Trophoblast cell (in vitro differentiated cells and primary cell): ENCODE results near the gene KRTAP9-3.
"Not testable (repeated sequence)": the region's sequence is repeated elsewhere in the genome, so short reads cannot be mapped to it uniquely, and the experiment has no call there.

Source experiments
- DNase-seq, 2 donors: peaks; one replicate each; pipeline ENCODE4 v3.0.0-alpha.2; 2016
- H2AFZ ChIP-seq: 2 replicates; pipeline ENCODE4 v1.6.1; 2013; ENCODE audit warnings: low read length, moderate library complexity, mild to moderate bottlenecking; ENCODE audit not compliant: insufficient read depth, poor library complexity
- H2AK5ac ChIP-seq: 2 replicates; pipeline ENCODE4 v1.6.1; 2013; ENCODE audit warnings: mild to moderate bottlenecking, low read length
- H2BK120ac ChIP-seq: 2 replicates; pipeline ENCODE4 v1.6.1; 2013; ENCODE audit warnings: low read length, mild to moderate bottlenecking, moderate library complexity; ENCODE audit not compliant: insufficient read depth, poor library complexity
- H2BK12ac ChIP-seq: 2 replicates; pipeline ENCODE4 v1.6.1; 2013; ENCODE audit warnings: mild to moderate bottlenecking, low read length, moderate library complexity
- H2BK5ac ChIP-seq: 2 replicates; pipeline ENCODE4 v1.6.1; 2013; ENCODE audit warnings: low read length, low read depth, moderate library complexity, mild to moderate bottlenecking; ENCODE audit not compliant: poor library complexity
- H3K14ac ChIP-seq: 2 replicates; pipeline ENCODE4 v1.6.1; 2013; ENCODE audit warnings: mild to moderate bottlenecking, low read length
- H3K18ac ChIP-seq: 2 replicates; pipeline ENCODE4 v1.6.1; 2013; ENCODE audit warnings: mild to moderate bottlenecking, low read length
- H3K23ac ChIP-seq: 2 replicates; pipeline ENCODE4 v1.6.1; 2013; ENCODE audit warnings: low read length
- H3K27ac ChIP-seq: 2 replicates; pipeline ENCODE4 v1.5.1; 2013; ENCODE audit warnings: low read depth, mild to moderate bottlenecking, inconsistent platforms, low read length, moderate library complexity
- H3K27me3 ChIP-seq: 2 replicates; pipeline ENCODE4 v1.6.1; 2013; ENCODE audit warnings: inconsistent platforms, mild to moderate bottlenecking, low read length, moderate library complexity; ENCODE audit not compliant: insufficient read depth
- H3K36me3 ChIP-seq, 2 experiments: 1 replicate in 1 of 2; 2 replicates in 1 of 2; pipeline ENCODE4 v1.6.1; 2013; ENCODE audit warnings: low read length in 2 of 2, mild to moderate bottlenecking in 2 of 2, moderate library complexity in 1 of 2; ENCODE audit not compliant: insufficient read depth in 2 of 2, control insufficient read depth in 1 of 2
- H3K4ac ChIP-seq: 2 replicates; pipeline ENCODE4 v1.6.1; 2013; ENCODE audit warnings: low read depth, mild to moderate bottlenecking, low read length, moderate library complexity
- H3K4me1 ChIP-seq, 2 experiments: 1 replicate in 1 of 2; 2 replicates in 1 of 2; pipeline ENCODE4 v1.6.1; 2013; ENCODE audit warnings: low read length in 2 of 2, mild to moderate bottlenecking in 2 of 2, moderate library complexity in 1 of 2; ENCODE audit not compliant: insufficient read depth in 2 of 2, control insufficient read depth in 1 of 2
- H3K4me2 ChIP-seq: 2 replicates; pipeline ENCODE4 v1.6.1; 2013; ENCODE audit warnings: inconsistent platforms, mild to moderate bottlenecking, low read length, moderate library complexity
- H3K4me3 ChIP-seq: 2 replicates; pipeline ENCODE4 v1.5.1; 2013; ENCODE audit warnings: mild to moderate bottlenecking, low read depth, low read length, inconsistent platforms
- H3K79me1 ChIP-seq: one replicate; pipeline ENCODE4 v1.6.1; 2013; ENCODE audit warnings: low read length
- H3K79me2 ChIP-seq: 2 replicates; pipeline ENCODE4 v1.6.1; 2013; ENCODE audit warnings: low read length, mild to moderate bottlenecking; ENCODE audit not compliant: control insufficient read depth, insufficient read depth, poor library complexity
- H3K9ac ChIP-seq: 2 replicates; pipeline ENCODE4 v1.6.1; 2013; ENCODE audit warnings: mild to moderate bottlenecking, low read length
- H3K9me3 ChIP-seq: 2 replicates; pipeline ENCODE4 v1.6.1; 2013; ENCODE audit warnings: low read depth, mild to moderate bottlenecking, control low read depth, inconsistent platforms, low read length; ENCODE audit not compliant: insufficient read depth
- H4K12ac ChIP-seq: 2 replicates; pipeline ENCODE4 v1.6.1; 2013; ENCODE audit warnings: low read depth, mild to moderate bottlenecking, low read length, moderate library complexity
- H4K8ac ChIP-seq: 2 replicates; pipeline ENCODE4 v1.6.1; 2013; ENCODE audit warnings: low read depth, mild to moderate bottlenecking, low read length, moderate library complexity
- H4K91ac ChIP-seq: one replicate; pipeline ENCODE4 v1.6.1; 2013; ENCODE audit warnings: low read depth, mild to moderate bottlenecking, low read length, moderate library complexity
- WGBS: extraction: QIAGEN DNeasy Blood & Tissue Kit; methylation state at CpG from one replicate; pipeline ENCODE4 v1.1.7; 2013; ENCODE audit warnings: missing lambda C conversion rate; ENCODE audit not compliant: insufficient read length, insufficient coverage; ENCODE audit errors: extremely low coverage; 5-methylcytosine and 5-hydroxymethylcytosine counted together

KRTAP9-3 gene

GRCh38 chr17:41251261-41251660 is 19.0 kb downstream of the KRTAP9-3 start:
- Histone ChIP-seq H4K12ac (no peak overlapping the region), H2AFZ (no peak overlapping the region)

DNA sequence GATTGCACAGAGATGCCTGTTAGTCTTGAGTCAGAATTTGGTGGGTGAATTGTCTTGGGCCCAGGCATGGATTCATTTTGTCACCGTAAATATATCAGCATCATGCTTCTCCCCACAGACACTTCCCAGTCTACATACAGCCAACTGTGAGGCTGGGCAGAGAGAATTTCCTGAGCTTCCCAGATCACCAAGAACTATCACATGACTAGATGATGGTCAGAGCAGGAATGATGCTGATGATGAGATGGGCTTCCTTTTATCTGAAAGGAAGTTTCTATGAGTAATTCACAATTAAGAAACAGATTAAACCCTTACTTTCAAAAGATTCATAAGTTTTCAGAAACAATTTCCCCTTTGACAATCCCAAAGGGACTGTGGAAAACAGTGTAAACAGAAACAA is 22.6 kb downstream of the KRTAP9-3 start:
- Histone ChIP-seq H3K4me2 (no peak overlapping the region), H3K79me2 (no peaks in the 10 kb centered on the region), H3K23ac (no peak overlapping the region), H3K4me1 (no peaks in the 10 kb centered on the region), H3K9me3 (no peaks in the 10 kb centered on the region), H3K27ac (no peak overlapping the region), H2BK5ac (no peak overlapping the region), H2AK5ac (no peak overlapping the region), H2BK12ac (no peak overlapping the region), H3K36me3 (no peaks in the 10 kb centered on the region), H4K8ac (no peak overlapping the region), H4K12ac (no peak overlapping the region), H2BK120ac (no peak overlapping the region), H4K91ac (no peak overlapping the region), H3K9ac (no peak overlapping the region), H3K79me1 (no peaks in the 10 kb centered on the region), H2AFZ (no peak overlapping the region), H3K4me3 (no peak overlapping the region), H3K18ac (no peak overlapping the region), H3K27me3 (no peaks in the 10 kb centered on the region), H3K4ac (no peak overlapping the region), H3K14ac (no peak overlapping the region)
- no peak for DNase-seq
- no CpG with 5 or more reads among the region's 1 CpG for WGBS

More at GRCh38 chr17:41251261-41251660, 19.0 kb downstream of the KRTAP9-3 start:
- Histone ChIP-seq H3K4ac (no peak overlapping the region), H2AK5ac (no peak overlapping the region), H3K27ac (no peak overlapping the region), H4K91ac (no peak overlapping the region), H3K23ac (no peak overlapping the region), H3K79me1 (no peaks in the 10 kb centered on the region), H3K14ac (no peak overlapping the region), H3K4me3 (no peak overlapping the region), H2BK5ac (no peak overlapping the region), H4K8ac (no peak overlapping the region), H3K27me3 (no peaks in the 10 kb centered on the region), H2BK120ac (no peak overlapping the region), H3K4me1 (no peaks in the 10 kb centered on the region), H3K36me3 (no peaks in the 10 kb centered on the region), H3K9me3 (no peaks in the 10 kb centered on the region), H3K79me2 (no peaks in the 10 kb centered on the region), H2BK12ac (no peak overlapping the region), H3K9ac (no peak overlapping the region), H3K18ac (no peak overlapping the region), H3K4me2 (no peak overlapping the region)
- DNase-seq = no peak
- WGBS = no CpG with 5 or more reads among the region's 1 CpG

GRCh38 chr17:41255381-41256290 is 23.4 kb downstream of the KRTAP9-3 start, which contains the start of gene KRTAP9-9:
TSS of gene KRTAP9-9 (plus strand) at chr17:41255384.
- H3K4me3 ChIP-seq, H3K79me2 ChIP-seq, H3K9me3 ChIP-seq, H2BK12ac ChIP-seq, H3K18ac ChIP-seq, H3K79me1 ChIP-seq, H3K14ac ChIP-seq, H3K4me1 ChIP-seq, H4K8ac ChIP-seq, H3K4ac ChIP-seq, H2BK5ac ChIP-seq, DNase-seq, H3K9ac ChIP-seq, H2AK5ac ChIP-seq, H3K36me3 ChIP-seq, H3K23ac ChIP-seq, H3K27ac ChIP-seq, H4K91ac ChIP-seq, H3K4me2 ChIP-seq, H4K12ac ChIP-seq, H3K27me3 ChIP-seq, H2BK120ac ChIP-seq, H2AFZ ChIP-seq: not testable (repeated sequence)
- no CpG with 5 or more reads among the region's 5 CpGs for WGBS

GRCh38 chr17:41256291-41256685 is 24.0 kb downstream of the KRTAP9-3 start:
- no CpG with 5 or more reads among the region's 1 CpG for WGBS

More at GRCh38 chr17:41256291-41256685, 24.0 kb downstream of the KRTAP9-3 start:
- H3K23ac ChIP-seq = no peak overlapping the region
- no peaks in the 10 kb centered on the region for H3K79me1 ChIP-seq
- H3K4me1 ChIP-seq = no peaks in the 10 kb centered on the region
- no peak overlapping the region for H3K4me2 ChIP-seq
- no peak overlapping the region for H2AK5ac ChIP-seq
- no peak overlapping the region for H4K91ac ChIP-seq
- H2BK120ac ChIP-seq = no peak overlapping the region
- no peak overlapping the region for H3K4ac ChIP-seq
- no peaks in the 10 kb centered on the region for H3K36me3 ChIP-seq
- no peak overlapping the region for H3K27ac ChIP-seq
- no peak overlapping the region for H2AFZ ChIP-seq
- H4K8ac ChIP-seq = no peak overlapping the region
- DNase-seq = no peak
- H3K79me2 ChIP-seq = no peaks in the 10 kb centered on the region
- H3K9me3 ChIP-seq = no peaks in the 10 kb centered on the region
- no peak overlapping the region for H2BK5ac ChIP-seq
- H3K9ac ChIP-seq = no peak overlapping the region
- H2BK12ac ChIP-seq = no peak overlapping the region
- H3K4me3 ChIP-seq = no peak overlapping the region
- no peak overlapping the region for H4K12ac ChIP-seq
- no peaks in the 10 kb centered on the region for H3K27me3 ChIP-seq
- H3K18ac ChIP-seq = no peak overlapping the region
- H3K14ac ChIP-seq = no peak overlapping the region
